ENCODE results near the gene HMGCL.

- TF ChIP-seq CTCF (conservative IDR thresholded peaks at IDR 0.05; ENCODE audit: low read depth, low read length) (no peak), EZH2 (IDR thresholded peaks at IDR 0.05; ENCODE audit: low read length, unreplicated experiment) (no peak), EZH2phosphoT487 (IDR thresholded peaks at IDR 0.05; ENCODE audit: borderline replicate concordance, low read length) (no peak)
These were observed 66.0 kb downstream of the HMGCL start for GRCh38 chr1:23759277-23759676.

Data from PC-3 (cell line).